NCI-H2196 (cell line): ENCODE results near the gene TMEM273.

ENCODE experiments used
- DNase-seq: peaks from one replicate; lab custom pipeline; 2025; ENCODE audit not compliant: unreplicated experiment; lab: John Stamatoyannopoulos, UW

Gene TMEM273, protein sequence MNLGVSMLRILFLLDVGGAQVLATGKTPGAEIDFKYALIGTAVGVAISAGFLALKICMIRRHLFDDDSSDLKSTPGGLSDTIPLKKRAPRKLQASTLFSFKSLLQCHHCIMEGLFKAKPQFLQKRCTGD

DNA sequence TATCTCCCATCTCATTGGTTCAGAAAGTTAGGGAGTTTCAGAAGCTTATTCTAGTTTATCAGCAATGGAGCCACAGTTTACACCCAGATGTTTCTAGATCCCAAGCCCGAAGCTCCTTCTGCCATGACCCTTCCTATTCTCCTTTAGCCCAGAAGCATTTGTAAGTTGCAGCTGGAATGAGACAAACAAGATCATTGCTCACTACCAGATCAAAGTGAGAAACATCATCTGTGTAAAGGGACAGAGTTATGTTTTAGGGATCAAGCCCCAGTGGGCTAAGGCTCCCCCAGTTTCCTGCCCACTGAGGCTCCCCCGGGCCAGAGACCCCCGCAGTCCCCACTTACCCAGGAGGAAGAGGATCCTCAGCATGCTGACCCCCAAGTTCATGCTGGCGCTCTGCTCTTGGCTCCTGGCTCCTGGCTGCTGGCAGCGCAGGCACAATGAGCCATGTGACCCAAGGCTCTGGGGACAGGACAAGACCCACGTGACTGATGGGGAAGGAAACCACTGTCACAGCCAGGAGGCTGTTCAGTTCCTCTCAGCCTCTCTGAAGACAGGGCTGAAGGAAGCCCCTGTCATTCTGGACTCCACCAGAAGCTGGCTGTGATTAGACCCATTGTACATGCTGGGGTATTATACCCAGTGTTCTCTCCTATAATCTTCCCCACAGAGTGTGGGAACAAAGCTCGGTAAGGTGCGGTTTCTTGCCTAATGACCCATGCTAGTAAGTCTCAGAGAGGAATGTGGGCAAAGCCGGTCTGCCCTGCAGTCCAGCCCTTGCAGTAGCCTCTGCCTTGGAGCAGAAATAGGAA, at the start of gene TMEM273:
Gene TMEM273, minus strand, starts transcription at position 442 of the 812 bp plus-strand sequence. Its CDS starts 55 bp downstream, at position 387.
- DNase-seq, result no peak

GRCh38 chr10:49237985-49238384, 49.8 kb upstream of the TMEM273 start:
- no peak for DNase-seq

- no peak for DNase-seq
These were observed 47.2 kb upstream of the TMEM273 start for GRCh38 chr10:49235392-49235791.

DNA sequence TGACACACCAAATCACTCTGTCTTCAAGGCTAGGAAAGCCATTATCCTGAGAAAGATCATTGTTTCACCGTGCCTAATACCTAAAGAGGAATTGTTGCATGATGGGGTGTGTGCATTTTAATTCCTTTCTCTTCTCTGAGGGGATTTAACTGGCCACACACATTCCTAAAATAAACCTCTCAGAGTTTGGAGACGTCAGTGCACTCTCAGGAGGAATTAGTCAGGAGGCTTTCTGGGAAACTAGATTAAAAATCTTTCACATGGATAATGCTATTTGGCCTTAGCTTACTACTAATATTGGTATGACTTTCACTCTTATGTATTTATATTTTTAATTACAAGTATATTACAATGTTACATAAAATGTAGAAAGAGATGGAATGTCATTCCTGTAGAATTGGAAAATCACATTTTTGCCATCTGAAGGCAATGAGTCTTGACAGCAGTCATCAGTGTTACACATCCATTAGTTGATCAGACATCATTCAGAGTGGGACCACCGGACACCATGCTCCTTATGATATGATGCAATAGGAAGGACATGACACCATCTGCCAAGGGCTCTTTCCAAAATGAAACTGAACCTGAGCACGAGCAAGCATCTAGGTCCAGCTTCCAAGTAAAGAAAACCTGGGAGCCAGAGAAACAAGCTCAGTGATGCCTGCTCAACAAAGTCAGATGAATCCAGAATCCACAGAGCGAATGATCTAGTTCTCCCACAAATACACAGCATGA, 43.1 kb upstream of the TMEM273 start:
- DNase-seq, result no peak

GRCh38 chr10:49230004-49230403, 41.8 kb upstream of the TMEM273 start:
- DNase-seq, result no peak

GRCh38 chr10:49228677-49229076, 40.5 kb upstream of the TMEM273 start:
- no peak for DNase-seq

GRCh38 chr10:49227406-49227805, 39.2 kb upstream of the TMEM273 start:
- DNase-seq, result no peak

DNA sequence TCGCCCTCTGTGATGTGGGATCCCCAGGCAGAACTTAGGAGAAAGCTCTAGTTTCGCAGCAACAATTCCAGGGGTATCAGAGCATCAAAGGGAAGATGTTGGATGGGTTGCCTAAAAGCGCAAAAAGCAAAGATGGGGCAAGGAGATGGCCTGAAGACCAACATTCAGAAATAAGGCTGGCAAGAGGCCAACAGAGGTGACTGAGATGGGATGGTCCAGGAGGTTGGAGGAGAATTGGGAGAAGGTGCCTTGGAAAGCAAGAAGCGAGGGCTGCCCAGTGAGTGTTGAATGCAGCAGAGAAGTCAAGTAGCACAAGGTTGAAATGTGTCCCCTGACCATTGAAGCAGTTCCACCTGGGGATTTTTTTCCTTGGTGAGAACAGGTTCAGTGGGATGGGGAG, 38.4 kb upstream of the TMEM273 start:
- DNase-seq, result no peak

DNA sequence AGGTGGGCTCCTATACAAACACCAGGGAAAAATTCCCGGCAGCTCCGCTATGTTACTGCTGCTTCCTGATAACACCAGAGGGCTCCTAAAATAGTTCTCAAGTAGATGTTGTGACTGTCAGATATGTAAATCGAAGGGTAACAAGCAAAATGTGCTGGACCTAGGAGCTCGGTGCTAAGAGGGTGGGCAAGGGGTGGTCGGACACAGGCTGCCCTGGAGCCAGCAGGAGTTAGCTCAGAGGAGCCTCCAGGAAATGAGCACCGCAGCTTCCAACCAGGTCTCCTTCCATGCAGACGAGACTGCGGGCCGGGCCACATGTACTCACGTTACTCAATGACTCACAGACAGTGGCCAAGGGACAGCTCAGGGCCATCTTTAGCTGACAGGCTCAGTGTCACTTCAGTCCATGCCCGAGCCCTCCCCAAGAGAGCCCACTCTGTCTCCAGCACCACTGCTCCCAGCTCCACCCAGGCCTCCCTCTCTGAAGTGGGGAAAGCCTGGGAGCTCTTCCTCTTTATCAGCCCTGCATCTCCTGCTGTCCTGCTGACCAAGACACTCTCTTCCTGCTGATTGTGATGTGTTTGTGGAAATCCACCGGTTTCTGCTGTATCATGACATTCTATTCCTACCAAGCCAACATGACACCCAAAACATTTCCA, 37.2 kb upstream of the TMEM273 start:
- no peak for DNase-seq

GRCh38 chr10:49223205-49223604, 35.0 kb upstream of the TMEM273 start:
- no peak for DNase-seq

DNA sequence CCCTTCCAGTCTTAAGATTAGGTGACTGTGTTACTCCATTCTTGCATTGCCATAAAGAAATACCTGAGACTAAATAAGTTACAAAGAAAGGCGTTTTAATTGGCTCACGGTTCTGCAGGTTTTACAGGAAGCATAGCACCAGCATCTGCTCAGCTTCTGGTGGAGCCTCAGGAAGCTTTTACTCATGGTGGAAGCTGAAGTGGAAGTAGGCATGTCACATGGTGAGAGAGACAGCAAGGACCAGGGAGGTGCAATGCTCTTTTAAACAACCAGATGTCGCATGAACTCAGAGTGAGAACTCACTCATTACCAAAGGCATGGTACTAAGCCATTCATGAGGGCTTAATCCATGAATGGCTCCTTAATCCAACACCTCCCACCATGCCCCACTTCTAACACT, 34.0 kb upstream of the TMEM273 start:
- no peak for DNase-seq

- DNase-seq, result no peak
These were observed 32.5 kb upstream of the TMEM273 start for GRCh38 chr10:49220679-49221078.

DNA sequence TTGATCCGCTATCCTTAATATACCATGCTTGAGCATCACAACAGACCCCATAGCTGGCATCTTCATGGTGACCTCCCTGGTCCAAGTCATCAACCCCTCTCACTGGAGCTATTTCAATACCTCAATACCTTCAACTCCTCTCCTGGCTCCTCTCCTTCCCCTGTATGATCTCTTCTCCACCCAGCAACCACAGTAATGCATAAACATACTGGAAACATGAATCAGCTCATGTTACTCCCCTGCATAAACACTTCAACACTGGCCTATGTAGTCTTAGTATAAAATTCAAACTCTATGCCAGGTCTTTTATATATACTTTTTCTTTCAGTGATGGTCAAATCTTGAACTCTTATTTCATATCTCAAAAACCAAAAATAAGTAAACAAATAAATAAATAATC, 31.8 kb upstream of the TMEM273 start:
- DNase-seq, result no peak

GRCh38 chr10:49219248-49219647, 31.1 kb upstream of the TMEM273 start:
- no peak for DNase-seq

DNA sequence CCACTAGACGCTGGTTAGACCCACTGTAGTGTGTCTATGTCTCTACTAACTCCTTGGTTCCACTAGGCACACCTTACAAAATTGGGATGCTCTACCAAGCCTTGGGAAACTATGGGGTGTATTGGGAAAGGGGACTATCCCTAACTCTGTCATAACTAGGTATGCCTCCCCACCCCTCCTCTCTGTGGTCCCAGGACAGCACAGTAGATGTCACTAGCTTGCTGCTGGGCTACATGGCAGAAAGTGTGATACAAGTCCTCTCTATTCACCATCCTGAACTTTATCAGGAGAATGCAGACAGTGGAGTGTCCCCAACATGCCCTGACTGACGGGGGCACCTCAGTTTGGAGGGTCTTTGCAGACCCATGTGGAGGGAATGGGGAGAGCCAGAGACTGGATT, 30.3 kb upstream of the TMEM273 start:
- DNase-seq, result no peak

DNA sequence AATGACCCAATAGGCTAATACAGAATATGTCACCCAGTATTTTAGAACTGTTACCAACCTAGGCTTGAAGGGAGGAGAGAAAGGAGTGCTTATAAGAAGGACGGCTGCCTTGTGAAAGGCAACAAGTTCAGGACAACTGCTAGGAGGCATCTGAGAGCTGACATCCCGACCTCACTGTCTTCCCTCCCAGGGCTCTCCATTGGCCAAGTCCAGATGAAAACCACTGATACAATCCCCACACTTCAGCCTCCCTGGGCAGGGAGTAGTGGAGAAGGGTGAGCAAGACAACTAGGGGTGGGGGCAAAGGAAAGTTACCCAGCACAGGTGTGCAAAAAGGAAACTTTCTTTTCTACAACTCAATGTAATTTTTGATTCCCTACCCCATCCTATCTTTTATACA, 29.5 kb upstream of the TMEM273 start:
- no peak for DNase-seq

DNA sequence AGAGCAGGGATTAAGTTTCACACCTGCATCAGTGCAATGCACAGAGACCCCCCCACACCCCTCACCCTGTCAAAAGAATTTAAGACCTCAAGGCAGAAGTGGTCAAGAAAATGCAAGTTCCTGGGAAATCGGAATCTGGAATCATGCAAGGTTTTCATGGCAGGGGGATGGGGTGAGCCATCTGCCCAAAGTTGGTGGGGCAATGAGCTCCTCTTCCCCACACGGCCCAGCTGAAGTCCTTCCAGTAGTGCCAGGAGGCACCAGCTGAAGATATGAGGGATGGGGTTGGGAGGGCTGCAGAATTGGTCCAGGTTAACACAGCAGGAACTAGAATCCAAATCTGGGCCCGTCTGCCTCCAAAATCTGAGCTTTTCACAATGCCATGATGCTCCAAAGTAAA, 25.0 kb upstream of the TMEM273 start:
- DNase-seq, result no peak

DNA sequence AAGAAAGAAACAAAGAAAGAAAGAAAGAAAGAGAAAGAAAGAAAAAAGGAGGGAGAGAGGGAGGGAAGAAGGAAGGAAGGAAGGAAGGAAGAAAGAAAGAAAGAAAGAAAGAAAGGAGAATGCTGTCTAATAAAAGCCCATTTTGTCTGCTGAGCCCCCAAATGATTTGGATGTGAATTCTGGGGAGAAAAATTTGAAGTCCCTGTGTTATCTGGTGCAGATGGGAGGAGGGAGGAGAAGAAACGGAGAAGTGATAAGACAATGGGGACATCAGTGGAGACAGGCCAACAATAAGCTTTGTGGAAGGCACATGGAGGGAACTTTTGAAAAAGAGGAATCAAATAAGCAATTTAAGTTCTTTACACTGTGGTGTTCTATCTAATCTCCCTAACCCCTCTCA, 24.6 kb upstream of the TMEM273 start:
- DNase-seq, result no peak

DNA sequence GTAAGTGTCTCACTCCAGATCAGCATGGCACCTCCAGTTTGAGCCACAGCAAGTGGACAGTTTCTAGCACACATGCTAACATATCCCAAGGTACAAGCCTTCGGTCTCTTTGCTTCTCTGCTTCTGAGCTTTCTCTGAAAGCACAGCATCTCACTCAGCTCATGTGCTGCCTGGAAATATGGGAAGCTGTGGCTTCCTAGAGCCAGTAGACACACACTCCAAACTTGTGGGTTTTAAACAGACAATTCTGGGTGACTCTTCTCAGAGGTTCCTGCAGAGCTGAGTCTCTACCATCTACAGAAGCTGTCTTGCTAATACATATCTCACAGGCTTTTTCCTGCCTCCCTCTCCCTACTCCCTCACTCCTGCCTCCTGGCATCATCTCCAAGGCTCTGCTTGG, 23.9 kb upstream of the TMEM273 start:
- no peak for DNase-seq

- no peak for DNase-seq
These were observed 20.8 kb upstream of the TMEM273 start for GRCh38 chr10:49208996-49209395.

DNA sequence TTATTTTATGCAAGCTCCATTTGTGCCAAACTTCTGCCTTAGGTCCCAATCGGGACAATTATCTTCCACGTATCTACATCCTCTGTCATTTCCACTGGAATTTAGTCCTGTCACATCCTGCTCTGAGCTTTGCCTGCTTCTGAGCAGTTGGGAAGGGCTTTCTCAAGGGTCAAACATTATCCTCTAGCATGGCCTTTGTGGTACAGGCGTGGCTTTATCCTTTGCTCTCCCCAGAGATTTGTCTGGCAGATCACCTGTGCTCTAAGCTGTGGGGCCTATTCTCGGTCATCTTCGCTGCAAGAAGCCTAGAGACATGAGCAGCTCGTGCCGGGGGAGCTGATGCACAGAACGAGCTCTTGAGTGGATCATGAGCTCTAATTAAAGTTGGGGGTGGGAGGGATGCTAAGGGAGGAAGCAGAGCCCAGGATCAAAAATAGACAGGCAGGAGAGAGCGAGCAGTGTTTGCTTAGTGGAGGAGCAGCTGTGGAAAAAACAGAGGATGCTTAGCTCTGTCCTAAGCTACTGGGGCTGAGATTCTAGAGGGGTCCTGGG, 19.8 kb upstream of the TMEM273 start:
- no peak for DNase-seq
